ENCODE results near the gene OR4D9. TPM values are rescaled to one million over a fixed set of nuclear protein-coding genes. Genes with fewer than 3 reads are reported as not detected.
"Not testable (repeated sequence)": the region's sequence is repeated elsewhere in the genome, so short reads cannot be mapped to it uniquely, and the experiment has no call there.

Gene OR4D9
- total and polyA plus RNA-seq, 8 donors, result under 0.01 TPM; not detected in 7

DNA sequence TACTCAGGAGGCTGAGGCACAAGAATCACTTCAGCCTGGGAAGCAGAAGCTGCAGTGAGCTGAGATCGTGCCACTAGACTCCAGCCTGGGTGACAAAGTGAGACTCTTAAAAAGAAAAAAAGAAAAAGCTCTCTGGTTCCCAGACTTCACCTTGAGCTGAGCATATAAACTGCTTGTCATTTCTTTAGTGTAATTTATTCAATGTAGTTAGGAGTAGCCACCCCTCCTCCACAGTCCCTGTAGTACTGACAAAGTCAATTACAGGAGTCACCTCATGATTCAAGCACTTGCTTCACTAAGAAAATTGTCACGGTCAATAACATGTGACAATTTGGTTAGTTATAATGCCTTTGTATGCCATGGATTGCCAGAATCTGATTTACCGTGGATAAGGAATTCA is 31.0 kb upstream of the OR4D9 start:
- H3K27me3 ChIP-seq, result no peaks in the 10 kb centered on the region
- no peaks in the 10 kb centered on the region for H3K9me3 ChIP-seq
- WGBS, 5 donors, result 72 to 87% (median 86%) methylated on average over 3 of the region's 3 CpGs
- H3K4me1 ChIP-seq, result no peaks in the 10 kb centered on the region
- no peak for TF ChIP-seq POLR2A (IDR thresholded peaks at IDR 0.05)
- no peak for TF ChIP-seq EP300 (IDR thresholded peaks at IDR 0.05)
- intact Hi-C loops (cut with DNase I; ENCODE audit: low total_unique reads), result no loop called here
- no peak for DNase-seq
- no peak overlapping the region for H3K27ac ChIP-seq
- no peaks in the 10 kb centered on the region for H3K36me3 ChIP-seq
- no peak overlapping the region for H3K4me3 ChIP-seq

DNA sequence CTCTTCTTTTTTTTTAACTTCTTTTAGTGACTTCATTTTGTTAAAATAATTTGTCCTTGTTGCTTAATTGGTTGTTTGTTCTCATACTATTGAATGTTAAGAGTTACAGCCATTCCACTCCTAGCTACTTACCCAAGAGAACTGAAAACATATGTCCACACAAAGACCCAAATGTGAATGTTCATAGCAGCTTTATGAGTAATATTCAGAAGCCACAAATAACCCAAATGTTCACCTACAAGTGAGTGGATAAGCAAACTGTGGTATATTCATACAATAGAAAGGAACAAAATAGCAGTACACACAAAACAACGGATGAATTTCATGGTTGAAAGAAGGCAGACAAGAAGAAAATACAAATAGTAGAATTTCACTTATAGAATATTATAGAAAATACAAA is 9.4 kb upstream of the OR4D9 start:
- Histone ChIP-seq H3K4me1 (no peaks in the 10 kb centered on the region), H3K36me3 (no peaks in the 10 kb centered on the region), H3K9me3 (no peaks in the 10 kb centered on the region), H3K27ac (no peak overlapping the region), H3K4me3 (no peak overlapping the region), H3K27me3 (no peaks in the 10 kb centered on the region)
- intact Hi-C loops (cut with DNase I; ENCODE audit: low total_unique reads), result no loop called here
- 26 to 87% (median 45%) methylated on average over 1 of the region's 1 CpG for WGBS, 5 donors
- no peak for DNase-seq
- TF ChIP-seq EP300 (IDR thresholded peaks at IDR 0.05) (no peak), POLR2A (IDR thresholded peaks at IDR 0.05) (no peak), POLR2AphosphoS5 (IDR thresholded peaks at IDR 0.05) (no peak)
- TF ChIP-seq, protein P1, sequence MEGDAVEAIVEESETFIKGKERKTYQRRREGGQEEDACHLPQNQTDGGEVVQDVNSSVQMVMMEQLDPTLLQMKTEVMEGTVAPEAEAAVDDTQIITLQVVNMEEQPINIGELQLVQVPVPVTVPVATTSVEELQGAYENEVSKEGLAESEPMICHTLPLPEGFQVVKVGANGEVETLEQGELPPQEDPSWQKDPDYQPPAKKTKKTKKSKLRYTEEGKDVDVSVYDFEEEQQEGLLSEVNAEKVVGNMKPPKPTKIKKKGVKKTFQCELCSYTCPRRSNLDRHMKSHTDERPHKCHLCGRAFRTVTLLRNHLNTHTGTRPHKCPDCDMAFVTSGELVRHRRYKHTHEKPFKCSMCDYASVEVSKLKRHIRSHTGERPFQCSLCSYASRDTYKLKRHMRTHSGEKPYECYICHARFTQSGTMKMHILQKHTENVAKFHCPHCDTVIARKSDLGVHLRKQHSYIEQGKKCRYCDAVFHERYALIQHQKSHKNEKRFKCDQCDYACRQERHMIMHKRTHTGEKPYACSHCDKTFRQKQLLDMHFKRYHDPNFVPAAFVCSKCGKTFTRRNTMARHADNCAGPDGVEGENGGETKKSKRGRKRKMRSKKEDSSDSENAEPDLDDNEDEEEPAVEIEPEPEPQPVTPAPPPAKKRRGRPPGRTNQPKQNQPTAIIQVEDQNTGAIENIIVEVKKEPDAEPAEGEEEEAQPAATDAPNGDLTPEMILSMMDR (IDR thresholded peaks at IDR 0.05), result no peak

DNA sequence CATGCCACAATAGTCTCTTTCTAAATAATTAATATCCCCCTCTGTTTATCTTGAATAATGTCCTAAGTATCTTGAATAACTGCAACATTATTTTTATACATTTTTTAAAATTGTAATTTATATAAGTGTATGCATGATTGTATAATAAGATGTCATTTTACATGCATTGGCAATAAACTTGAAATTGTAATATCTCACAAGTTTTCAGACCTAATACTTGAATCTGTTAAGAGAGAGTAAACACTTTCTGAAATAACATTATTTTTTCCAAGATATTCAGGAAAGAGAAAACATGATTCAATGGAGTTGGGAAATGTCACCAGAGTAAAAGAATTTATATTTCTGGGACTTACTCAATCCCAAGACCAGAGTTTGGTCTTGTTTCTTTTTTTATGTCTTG is 8.1 kb upstream of the OR4D9 start, which contains the start of gene OR4D11:
OR4D11 (plus strand) TSS at position 301 of the 400 bp plus-strand sequence; CDS start at position 301, 0 bp downstream.
- DNase-seq, result no peak
- H3K4me3 ChIP-seq, result no peak within 1 kb of the TSS
- no peaks in the 10 kb centered on the region for H3K36me3 ChIP-seq
- H3K9me3 ChIP-seq, result no peaks in the 10 kb centered on the region
- no peaks in the 10 kb centered on the region for H3K4me1 ChIP-seq
- H3K27me3 ChIP-seq, result no peaks in the 10 kb centered on the region
- TF ChIP-seq POLR2A (IDR thresholded peaks at IDR 0.05) (no peak), POLR2AphosphoS5 (IDR thresholded peaks at IDR 0.05) (no peak), EP300 (IDR thresholded peaks at IDR 0.05) (no peak)
- TF ChIP-seq, protein P1 (IDR thresholded peaks at IDR 0.05), result no peak
- intact Hi-C loops (cut with DNase I; ENCODE audit: low total_unique reads), result no loop called here
- no peak within 1 kb of the TSS for H3K27ac ChIP-seq

DNA sequence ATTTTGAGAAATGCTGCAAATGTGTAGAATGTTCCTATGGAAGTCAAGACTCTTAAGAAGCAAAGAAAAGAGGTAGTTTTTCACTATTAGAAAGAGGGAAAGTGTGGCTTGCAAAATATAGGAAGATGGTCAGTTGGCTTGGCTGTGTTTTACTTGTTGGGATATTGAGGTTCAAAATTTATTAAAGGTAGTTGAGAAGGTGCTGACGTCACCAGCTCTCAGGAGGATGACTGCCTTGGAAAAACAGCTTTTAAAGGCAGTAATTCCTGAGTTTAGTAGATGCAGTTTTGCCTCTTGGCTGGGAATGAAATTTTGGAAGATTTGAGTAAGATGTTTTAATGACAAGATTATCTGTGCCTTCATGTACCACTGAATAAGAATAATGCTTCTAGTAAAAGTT is 336 bp downstream of the OR4D9 start:
- 63 to 88% (median 79%) methylated on average over 1 of the region's 1 CpG for WGBS, 5 donors
- DNase-seq, result no peak
- Histone ChIP-seq H3K4me1 (peaks cover 0 to 7% (median 0%) of the 10 kb centered on the region in 4 donors), H3K36me3 (no peaks in the 10 kb centered on the region), H3K4me3 (no peak overlapping the region), H3K9me3 (no peaks in the 10 kb centered on the region), H3K27ac (no peak overlapping the region), H3K27me3 (peaks cover 0 to 9% (median 0%) of the 10 kb centered on the region in 3 donors)
- intact Hi-C loops (cut with DNase I; ENCODE audit: low total_unique reads), result no loop called here
- TF ChIP-seq EP300 (IDR thresholded peaks at IDR 0.05), result no peak
- TF ChIP-seq, protein P1 (IDR thresholded peaks at IDR 0.05), result no peak
- TF ChIP-seq POLR2A (IDR thresholded peaks at IDR 0.05), result no peak
- TF ChIP-seq POLR2AphosphoS5 (IDR thresholded peaks at IDR 0.05), result no peak

DNA sequence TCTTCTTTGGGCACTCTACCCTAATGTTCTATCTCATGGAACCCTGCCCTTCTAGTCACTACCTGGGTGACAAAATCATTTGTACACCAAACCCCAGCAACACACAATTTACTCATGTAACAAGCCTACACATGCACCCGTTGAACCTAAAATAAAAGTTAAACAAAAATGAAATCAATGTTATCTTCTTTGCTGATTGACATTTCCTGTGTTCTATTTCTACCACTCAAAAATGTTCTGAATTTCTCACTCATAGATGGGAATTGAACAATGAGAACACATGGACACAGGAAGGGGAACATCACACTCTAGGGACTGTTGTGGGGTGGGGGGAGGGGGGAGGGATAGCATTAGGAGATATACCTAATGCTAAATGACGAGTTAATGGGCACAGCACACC is 8.8 kb downstream of the OR4D9 start:
- 46 to 68% (median 59%) methylated on average over 2 of the region's 2 CpGs for WGBS, 5 donors
- H3K4me3 ChIP-seq; H3K9me3 ChIP-seq; H3K27me3 ChIP-seq; intact Hi-C loops (cut with DNase I; ENCODE audit: low total_unique reads); H3K27ac ChIP-seq; H3K4me1 ChIP-seq; DNase-seq; H3K36me3 ChIP-seq: not testable (repeated sequence)

Measured in stomach (tissue), 9 donors.